A549 (cell line): ENCODE measurements around the gene PRICKLE4.

ENCODE experiments used
- CHD2 ChIP-seq: fragments of 150-350 bp; IDR thresholded peaks from 2 replicates; pipeline ENCODE4 v1.6.1; 2014; ENCODE audit warnings: low read length; ENCODE audit not compliant: partially characterized antibody
- CTCF ChIP-seq: fragments of >200 bp; sonication (Bioruptor Twin); formaldehyde crosslinking; IDR thresholded peaks from 3 replicates; pipeline ENCODE4 v1.5.1; 2016
- ELK1 ChIP-seq: fragments of 150-350 bp; IDR thresholded peaks from 2 replicates; pipeline ENCODE4 v1.6.1; 2014; ENCODE audit warnings: low read depth, mild to moderate bottlenecking, low read length
- JUN ChIP-seq, 2 experiments: fragments of >200 bp; sonication (Bioruptor Twin); formaldehyde crosslinking; IDR thresholded peaks; 2 replicates in 1 of 2; 3 replicates in 1 of 2; pipeline ENCODE4 v1.6.1; 2016 to 2017
- MYC ChIP-seq: IDR thresholded peaks from 2 replicates; pipeline ENCODE4 v1.6.1; 2012; ENCODE audit warnings: mild to moderate bottlenecking, inconsistent platforms, low read length, improper control_type of control experiment, borderline replicate concordance
- NFE2L2 ChIP-seq: fragments of 150-350 bp; conservative IDR thresholded peaks from 2 replicates; pipeline ENCODE4 v1.6.1; 2014; ENCODE audit warnings: low read length
- POLR2A ChIP-seq: IDR thresholded peaks from 2 replicates; pipeline ENCODE4 v1.6.1; 2012; ENCODE audit warnings: mild to moderate bottlenecking, low read length
- RFX5 ChIP-seq: fragments of 450-650 bp; IDR thresholded peaks from 2 replicates; pipeline ENCODE4 v1.7.1; 2014; ENCODE audit warnings: antibody characterized with exemption, mild to moderate bottlenecking, moderate library complexity
- TP53 ChIP-seq: fragments of 250-450 bp; sonication (Bioruptor Pico); IDR thresholded peaks from 2 replicates; pipeline ENCODE4 v1.5.0; 2021; ENCODE audit warnings: mild to moderate bottlenecking, moderate library complexity

- no peak for TF ChIP-seq JUN (IDR thresholded peaks at IDR 0.05)
- no peak for TF ChIP-seq ELK1
- no peak for TF ChIP-seq RFX5
- no peak for TF ChIP-seq CTCF
- no peak for TF ChIP-seq POLR2A
- TF ChIP-seq CHD2: no peak
- no peak for TF ChIP-seq MYC
- no peak for TF ChIP-seq TP53 (CRISPR knock-in tag)
- TF ChIP-seq NFE2L2: no peak
Measured at GRCh38 chr6:41741625-41742490, 38.7 kb upstream of the PRICKLE4 start.
